Measurements from ENCODE around the gene GPX7.

The GPX7 gene

DNA sequence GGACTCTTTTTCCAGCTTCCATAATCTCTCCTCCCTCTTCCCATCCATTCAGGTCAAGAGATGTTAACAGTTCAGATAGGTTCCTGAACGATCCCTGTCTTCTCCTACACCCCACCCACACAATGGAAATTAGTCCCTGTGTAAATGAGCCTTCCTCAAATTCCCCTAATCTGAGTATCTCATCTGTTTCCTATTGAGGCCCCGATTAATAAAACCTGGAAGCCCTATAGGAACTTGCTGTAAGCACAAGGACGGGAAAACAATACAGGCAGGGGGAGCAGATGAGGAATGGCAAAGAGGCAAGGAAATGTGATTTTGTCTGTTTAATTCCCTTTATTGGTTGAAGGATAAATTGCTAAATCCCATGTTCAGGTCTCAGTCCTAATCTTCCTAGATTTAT, 7.1 kb upstream of the GPX7 start:
- TF ChIP-seq EZH2 (IDR thresholded peaks at IDR 0.05) (no peak), FOXP2 (optimal IDR thresholded peaks at IDR 0.05; ENCODE audit: control extremely low read depth, extremely low read length, insufficient read depth) (no peak), POLR2AphosphoS5 (IDR thresholded peaks at IDR 0.05; ENCODE audit: borderline replicate concordance, low read depth, low read length) (no peak)
- no peaks in the 10 kb centered on the region for H3K9me3 ChIP-seq (ENCODE audit: low read depth, low read length)
- H3K9ac ChIP-seq (ENCODE audit: insufficient read length), result no peak overlapping the region
- H3K36me3 ChIP-seq (ENCODE audit: insufficient read depth, low read length), result no peaks in the 10 kb centered on the region
- H3K27ac ChIP-seq, result no peak overlapping the region
- H3K4me3 ChIP-seq, result no peak overlapping the region
- no peak for DNase-seq (ENCODE audit: low read depth, low spot score)

DNA sequence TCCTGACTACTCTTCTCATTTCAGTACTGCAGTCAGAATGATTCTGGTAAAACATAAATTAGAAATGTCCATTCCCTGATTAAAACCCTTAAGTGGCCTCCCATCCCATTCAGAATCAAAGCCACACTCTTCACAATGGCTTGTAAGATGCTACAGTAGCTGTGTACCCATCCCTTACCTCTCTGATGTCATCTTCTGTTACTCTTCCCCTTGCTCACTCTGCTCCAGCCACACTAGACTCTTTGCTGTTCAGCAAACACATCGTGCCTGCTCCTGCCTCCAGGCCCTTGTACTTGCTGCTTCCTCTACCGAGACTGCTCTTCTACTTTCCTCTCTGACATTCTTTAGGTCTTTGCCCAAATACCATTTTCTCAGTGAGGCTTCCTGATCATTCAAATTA, 4.3 kb upstream of the GPX7 start:
- Histone ChIP-seq H3K27ac (no peak overlapping the region), H3K9ac (ENCODE audit: insufficient read length) (no peak overlapping the region), H3K4me3 (no peak overlapping the region), H3K36me3 (ENCODE audit: insufficient read depth, low read length) (no peaks in the 10 kb centered on the region), H3K9me3 (ENCODE audit: low read depth, low read length) (no peaks in the 10 kb centered on the region)
- TF ChIP-seq POLR2AphosphoS5 (IDR thresholded peaks at IDR 0.05; ENCODE audit: borderline replicate concordance, low read depth, low read length) (no peak), EZH2 (IDR thresholded peaks at IDR 0.05) (no peak), FOXP2 (optimal IDR thresholded peaks at IDR 0.05; ENCODE audit: control extremely low read depth, extremely low read length, insufficient read depth) (no peak)
- DNase-seq (ENCODE audit: low read depth, low spot score), result no peak

DNA sequence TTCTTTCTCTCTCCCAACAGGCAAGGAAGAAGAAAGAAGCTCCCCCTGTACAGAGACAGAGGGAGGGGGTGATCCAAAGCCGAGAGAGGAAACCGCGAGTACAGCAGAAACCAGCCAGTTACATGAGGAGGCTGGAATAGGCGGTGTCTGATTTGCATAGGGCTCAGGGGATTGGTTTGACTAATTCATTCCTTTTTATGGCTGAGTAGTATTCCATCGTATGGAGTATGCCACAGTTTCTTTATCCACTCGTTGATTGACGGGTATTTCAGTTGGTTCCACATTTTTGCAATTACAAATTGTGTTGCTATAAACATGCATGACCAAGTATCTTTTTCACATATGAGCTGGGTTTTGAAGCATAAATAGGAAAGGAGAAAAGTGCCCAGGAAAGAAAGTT, 3.4 kb upstream of the GPX7 start:
- no peak for DNase-seq (ENCODE audit: low read depth, low spot score)
- Histone ChIP-seq H3K9ac (ENCODE audit: insufficient read length) (no peak overlapping the region), H3K9me3 (ENCODE audit: low read depth, low read length) (no peaks in the 10 kb centered on the region), H3K36me3 (ENCODE audit: insufficient read depth, low read length) (no peaks in the 10 kb centered on the region), H3K27ac (no peak overlapping the region), H3K4me3 (no peak overlapping the region)
- TF ChIP-seq POLR2AphosphoS5 (IDR thresholded peaks at IDR 0.05; ENCODE audit: borderline replicate concordance, low read depth, low read length), result no peak
- no peak for TF ChIP-seq EZH2 (IDR thresholded peaks at IDR 0.05)
- no peak for TF ChIP-seq FOXP2 (optimal IDR thresholded peaks at IDR 0.05; ENCODE audit: control extremely low read depth, extremely low read length, insufficient read depth)

DNA sequence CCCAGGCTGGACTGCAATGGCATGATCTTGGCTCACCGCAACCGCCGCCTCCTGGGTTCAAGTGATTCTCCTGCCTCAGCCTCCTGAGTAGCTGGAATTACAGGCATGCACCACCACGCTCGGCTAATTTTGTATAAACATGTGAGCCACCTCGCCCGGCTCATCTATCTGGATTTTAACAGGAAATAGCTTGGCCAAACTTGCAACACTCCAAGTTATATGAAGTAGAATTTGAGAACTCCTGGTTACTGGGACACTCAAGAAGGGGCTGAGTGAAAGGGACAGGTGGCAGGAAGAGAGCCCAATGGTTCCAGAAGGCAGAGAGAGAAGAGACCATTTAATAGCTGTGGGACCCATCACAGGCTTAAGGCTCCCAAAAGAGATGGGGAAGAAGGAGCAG, 2.9 kb upstream of the GPX7 start:
- no peaks in the 10 kb centered on the region for H3K36me3 ChIP-seq (ENCODE audit: insufficient read depth, low read length)
- H3K9ac ChIP-seq (ENCODE audit: insufficient read length), result no peak overlapping the region
- no peak overlapping the region for H3K4me3 ChIP-seq
- no peak overlapping the region for H3K27ac ChIP-seq
- TF ChIP-seq EZH2 (IDR thresholded peaks at IDR 0.05), result no peak
- TF ChIP-seq POLR2AphosphoS5 (IDR thresholded peaks at IDR 0.05; ENCODE audit: borderline replicate concordance, low read depth, low read length), result no peak
- no peak for TF ChIP-seq FOXP2 (optimal IDR thresholded peaks at IDR 0.05; ENCODE audit: control extremely low read depth, extremely low read length, insufficient read depth)
- H3K9me3 ChIP-seq (ENCODE audit: low read depth, low read length), result no peaks in the 10 kb centered on the region
- no peak for DNase-seq (ENCODE audit: low read depth, low spot score)

DNA sequence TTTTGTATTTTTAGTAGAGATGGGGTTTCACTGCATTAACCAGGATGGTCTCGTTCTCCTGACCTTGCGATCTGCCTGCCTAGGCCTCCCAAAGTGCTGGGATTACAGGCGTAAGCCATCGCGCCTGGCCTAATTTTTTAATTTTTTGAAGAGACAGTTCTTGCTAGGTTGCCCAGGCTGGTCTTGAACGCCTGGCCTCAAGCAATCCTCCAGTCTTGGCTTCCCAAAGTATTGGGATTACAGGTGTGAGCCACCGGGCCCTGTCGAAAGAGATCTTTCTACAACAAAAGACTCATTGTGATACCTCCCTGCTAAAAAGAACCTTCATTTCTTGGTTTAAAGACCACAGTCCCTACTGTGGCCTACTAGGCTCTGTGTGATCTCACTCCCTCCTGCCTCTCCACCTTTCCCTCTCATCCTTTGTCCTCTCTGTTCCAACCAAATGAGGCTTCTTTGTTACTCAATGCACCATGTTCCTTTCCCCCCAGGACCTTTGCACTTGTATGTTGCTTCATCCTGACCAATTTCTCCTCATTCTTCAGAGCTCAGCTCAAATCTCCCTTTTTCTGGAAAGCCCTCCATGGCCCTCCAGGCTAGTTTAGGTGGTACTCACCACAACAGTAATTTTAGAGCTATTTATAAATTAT, 1.5 kb upstream of the GPX7 start:
- no peaks in the 10 kb centered on the region for H3K9me3 ChIP-seq (ENCODE audit: low read depth, low read length)
- H3K9ac ChIP-seq (ENCODE audit: insufficient read length), result no peak overlapping the region
- H3K4me3 ChIP-seq, result no peak overlapping the region
- H3K36me3 ChIP-seq (ENCODE audit: insufficient read depth, low read length), result no peaks in the 10 kb centered on the region
- no peak overlapping the region for H3K27ac ChIP-seq
- TF ChIP-seq FOXP2 (optimal IDR thresholded peaks at IDR 0.05; ENCODE audit: control extremely low read depth, extremely low read length, insufficient read depth) (no peak), POLR2AphosphoS5 (IDR thresholded peaks at IDR 0.05; ENCODE audit: borderline replicate concordance, low read depth, low read length) (no peak), EZH2 (IDR thresholded peaks at IDR 0.05) (no peak)
- no peak for DNase-seq (ENCODE audit: low read depth, low spot score)

DNA sequence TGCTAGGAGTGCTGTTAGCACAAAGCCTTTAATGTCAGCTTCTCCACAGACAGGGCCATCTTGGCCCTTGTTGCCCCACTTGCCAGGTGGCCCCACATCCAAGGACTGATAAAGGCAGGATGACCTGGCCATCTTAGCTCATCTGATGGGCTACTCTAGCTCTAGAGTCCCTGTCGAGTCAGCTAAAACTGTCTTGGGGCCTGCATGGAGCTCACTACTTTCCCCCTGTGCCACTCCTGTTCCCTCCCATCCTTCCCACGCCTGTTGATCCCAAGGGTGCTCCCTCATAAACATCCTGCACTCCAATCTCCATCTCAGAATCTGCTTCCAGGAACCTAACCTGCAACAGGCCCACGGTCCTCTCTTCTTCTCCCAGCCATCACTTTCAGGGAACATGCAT, 652 bp upstream of the GPX7 start:
- H3K36me3 ChIP-seq (ENCODE audit: insufficient read depth, low read length), result peaks cover 3% of the 10 kb centered on the region; the same call in 1 of the 2 replicates
- TF ChIP-seq POLR2AphosphoS5 (IDR thresholded peaks at IDR 0.05; ENCODE audit: borderline replicate concordance, low read depth, low read length), result no peak
- no peaks in the 10 kb centered on the region for H3K9me3 ChIP-seq (ENCODE audit: low read depth, low read length)
- no peak for DNase-seq (ENCODE audit: low read depth, low spot score)
- peak overlapping the region; percentile 80 for H3K4me3 ChIP-seq
- peak overlapping the region; percentile 75 for H3K9ac ChIP-seq (ENCODE audit: insufficient read length)
- H3K27ac ChIP-seq, result no peak overlapping the region

DNA sequence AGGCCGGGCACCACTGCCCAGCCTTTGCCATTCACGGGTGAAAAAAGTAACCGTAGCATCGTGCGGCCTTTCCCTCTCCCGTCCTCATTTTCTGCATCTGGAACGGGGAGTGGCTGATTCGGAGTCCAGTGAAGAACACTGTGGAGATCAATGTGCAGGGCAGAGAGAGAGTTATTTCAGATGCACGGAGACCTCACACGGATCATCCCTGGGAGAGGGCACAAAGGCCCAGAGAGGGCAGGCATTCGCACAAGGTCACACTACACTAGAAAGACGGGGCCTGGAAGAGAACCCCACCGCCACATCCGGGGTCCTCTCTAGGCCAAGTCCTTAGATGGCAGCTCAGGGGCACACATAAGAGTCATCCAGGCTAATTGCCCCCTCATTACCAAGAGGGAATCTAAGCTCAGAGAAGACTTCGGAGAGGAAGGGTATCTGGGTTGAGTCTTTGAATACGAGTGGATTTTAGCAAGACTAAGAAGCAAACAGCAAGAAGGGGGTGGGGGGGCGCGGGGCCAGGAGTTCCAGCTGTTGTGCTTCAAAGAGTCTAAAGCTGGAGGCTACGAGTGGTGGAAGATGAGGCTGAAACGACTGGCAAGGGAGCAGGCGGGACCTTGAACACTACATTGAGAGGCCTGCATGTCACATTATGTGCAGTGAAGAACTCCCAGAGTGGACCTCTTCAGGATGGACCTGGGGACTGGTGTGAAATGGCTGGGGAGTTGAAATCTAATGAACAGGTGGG, 857 bp downstream of the GPX7 start:
- no peak for TF ChIP-seq POLR2AphosphoS5 (IDR thresholded peaks at IDR 0.05; ENCODE audit: borderline replicate concordance, low read depth, low read length)
- no peak for TF ChIP-seq EZH2 (IDR thresholded peaks at IDR 0.05)
- no peak for TF ChIP-seq FOXP2 (optimal IDR thresholded peaks at IDR 0.05; ENCODE audit: control extremely low read depth, extremely low read length, insufficient read depth)
- no peak for DNase-seq (ENCODE audit: low read depth, low spot score)
- H3K9me3 ChIP-seq (ENCODE audit: low read depth, low read length), result no peaks in the 10 kb centered on the region
- peaks cover 9% of the 10 kb centered on the region; the same call in 1 of the 2 replicates for H3K36me3 ChIP-seq (ENCODE audit: insufficient read depth, low read length)
- H3K4me3 ChIP-seq, result peak overlapping the region; percentile 80
- peak overlapping the region; percentile 75 for H3K9ac ChIP-seq (ENCODE audit: insufficient read length)
- no peak overlapping the region for H3K27ac ChIP-seq

DNA sequence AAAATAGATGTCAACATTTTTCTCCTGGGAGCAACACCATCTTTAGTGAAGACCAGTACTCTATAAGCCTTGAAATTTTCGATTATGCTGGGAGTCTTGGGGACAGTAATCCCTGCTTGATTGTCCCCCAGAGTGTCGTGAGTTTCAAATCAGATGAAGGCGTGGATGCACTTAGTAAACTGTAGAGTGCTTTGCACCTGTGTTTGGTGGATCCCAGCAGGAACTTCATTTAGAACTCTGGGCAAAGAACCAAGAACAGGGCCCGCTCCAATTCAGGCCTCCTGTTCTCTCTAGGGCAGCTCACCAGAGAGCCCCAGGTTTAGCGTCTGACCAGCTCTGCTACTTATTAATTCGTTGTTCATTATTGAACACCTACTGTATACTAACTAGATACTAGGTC, 1.5 kb downstream of the GPX7 start:
- Histone ChIP-seq H3K36me3 (ENCODE audit: insufficient read depth, low read length) (peaks cover 9% of the 10 kb centered on the region; the same call in 1 of the 2 replicates), H3K4me3 (peak overlapping the region; percentile 80), H3K9ac (ENCODE audit: insufficient read length) (no peak overlapping the region), H3K27ac (no peak overlapping the region), H3K9me3 (ENCODE audit: low read depth, low read length) (no peaks in the 10 kb centered on the region)
- no peak for DNase-seq (ENCODE audit: low read depth, low spot score)
- TF ChIP-seq POLR2AphosphoS5 (IDR thresholded peaks at IDR 0.05; ENCODE audit: borderline replicate concordance, low read depth, low read length) (no peak), FOXP2 (optimal IDR thresholded peaks at IDR 0.05; ENCODE audit: control extremely low read depth, extremely low read length, insufficient read depth) (no peak), EZH2 (IDR thresholded peaks at IDR 0.05) (no peak)
